ENCODE results near the gene FKBP5.
A peak's percentile ranks its signal among the peaks of the same experiment; 100 is the strongest.
"Not testable (repeated sequence)": the region's sequence is repeated elsewhere in the genome, so short reads cannot be mapped to it uniquely, and the experiment has no call there.

The FKBP5 gene

GRCh38 chr6:35690006-35690405 lies 1.3 kb upstream of the FKBP5 start:
- DNase-seq: not testable (repeated sequence)

GRCh38 chr6:35687658-35688604 lies 784 bp downstream of the FKBP5 start:
- peak; percentile 37 to 39 for DNase-seq

- no peak for DNase-seq
Measured at GRCh38 chr6:35686873-35687555, 1.7 kb downstream of the FKBP5 start.

- DNase-seq: no peak
Measured at GRCh38 chr6:35686436-35686835, 2.3 kb downstream of the FKBP5 start.

GRCh38 chr6:35683267-35683666 lies 5.4 kb downstream of the FKBP5 start:
- DNase-seq: no peak

- no peak for DNase-seq
Measured at GRCh38 chr6:35681298-35681697, 7.4 kb downstream of the FKBP5 start.

- DNase-seq: no peak
Measured at GRCh38 chr6:35679399-35679798, 9.3 kb downstream of the FKBP5 start.

- DNase-seq: no peak
Measured at GRCh38 chr6:35678814-35679213, 9.9 kb downstream of the FKBP5 start.

GRCh38 chr6:35678021-35678654 lies 10.6 kb downstream of the FKBP5 start:
- DNase-seq: no peak

- no peak for DNase-seq
Measured at GRCh38 chr6:35677456-35677855, 11.3 kb downstream of the FKBP5 start.

- no peak for DNase-seq
Measured at GRCh38 chr6:35675871-35676459, 12.8 kb downstream of the FKBP5 start.

- DNase-seq: no peak
Measured at GRCh38 chr6:35674594-35674993, 14.1 kb downstream of the FKBP5 start.

GRCh38 chr6:35673755-35674154 lies 15.0 kb downstream of the FKBP5 start:
- no peak for DNase-seq

- DNase-seq: not testable (repeated sequence)
Measured at GRCh38 chr6:35673284-35673666, 15.4 kb downstream of the FKBP5 start.

- not testable (repeated sequence) for DNase-seq
Measured at GRCh38 chr6:35670453-35670852, 18.3 kb downstream of the FKBP5 start.

- DNase-seq: no peak
Measured at GRCh38 chr6:35669451-35670045, 19.2 kb downstream of the FKBP5 start.

- no peak for DNase-seq
Measured at GRCh38 chr6:35668744-35669450, 19.8 kb downstream of the FKBP5 start.

- DNase-seq: no peak
Measured at GRCh38 chr6:35668096-35668495, 20.6 kb downstream of the FKBP5 start.

GRCh38 chr6:35665573-35665972 lies 23.1 kb downstream of the FKBP5 start:
- DNase-seq: no peak

GRCh38 chr6:35664945-35665344 lies 23.8 kb downstream of the FKBP5 start:
- DNase-seq: no peak

GRCh38 chr6:35663447-35664235 lies 25.1 kb downstream of the FKBP5 start:
- DNase-seq: no peak

All from hippocampal formation (tissue), 2 donors.